GM20431 (cell line): ENCODE results near the gene PDZD8.

Experiments used
- in situ Hi-C: fragments of 300-500 bp; cut with MseI, MboI; formaldehyde crosslinking; loops from one replicate; pipeline ENCODE4 v1.15.0; 2020; ENCODE audit warnings: low sequenced_read_pairs; ENCODE audit not compliant: unreplicated experiment

Gene PDZD8

DNA sequence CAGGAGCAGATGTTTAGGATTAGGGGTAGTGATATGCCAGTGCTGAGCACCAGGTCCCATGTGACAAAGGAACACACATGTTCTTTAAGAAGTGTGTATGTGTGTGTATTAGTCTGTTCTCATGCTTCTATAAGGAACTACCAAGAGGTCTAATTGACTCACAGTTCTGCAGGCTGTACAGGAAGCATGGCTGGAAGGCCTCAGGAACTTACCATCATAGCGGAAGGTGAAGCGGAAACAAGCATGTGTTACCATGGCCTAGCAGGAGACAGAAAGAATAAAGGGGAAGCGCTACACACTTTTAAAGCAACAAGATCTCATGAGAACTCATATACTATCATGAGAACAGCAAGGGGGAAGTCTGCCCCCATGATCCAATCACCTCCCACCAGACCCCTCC is 22.8 kb upstream of the PDZD8 start:
- in situ Hi-C loops, result no loop called here

DNA sequence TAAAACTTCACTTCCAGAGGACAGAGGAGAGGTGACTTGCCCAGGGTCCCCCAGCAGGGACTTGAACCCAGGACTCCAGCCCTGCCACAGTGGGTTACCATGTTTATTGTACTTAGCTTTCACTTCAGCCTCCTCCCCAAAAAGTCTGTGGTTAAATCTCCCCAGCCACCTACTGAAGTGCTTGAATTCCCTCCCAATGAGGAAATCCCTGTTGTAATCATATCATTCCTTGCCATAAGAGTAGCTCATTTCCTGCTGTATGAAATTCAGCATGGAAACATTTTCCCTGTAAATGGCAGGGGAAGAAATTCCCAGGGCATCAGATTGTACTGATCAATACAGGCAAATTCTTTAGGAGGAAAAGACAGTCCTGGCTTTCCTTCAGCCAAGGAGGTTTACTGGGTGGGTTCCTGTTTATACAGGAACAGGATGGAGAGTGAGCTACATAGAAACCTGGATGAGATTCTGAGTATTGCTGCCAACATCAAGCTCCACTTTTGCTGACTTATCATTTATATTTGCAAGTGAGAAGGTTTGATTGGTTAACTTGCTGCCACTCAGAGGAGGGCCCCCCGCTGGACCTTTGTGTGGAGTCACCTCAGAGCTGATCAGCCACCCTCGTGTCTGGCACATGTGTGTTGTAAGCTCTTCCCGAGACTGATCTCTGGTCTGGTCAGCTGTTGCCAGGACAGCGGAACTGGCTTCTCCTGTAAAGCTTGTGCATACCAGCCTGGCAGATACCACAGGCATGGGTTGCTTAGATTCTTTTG is 16.4 kb upstream of the PDZD8 start:
- in situ Hi-C loops, result no loop called here

DNA sequence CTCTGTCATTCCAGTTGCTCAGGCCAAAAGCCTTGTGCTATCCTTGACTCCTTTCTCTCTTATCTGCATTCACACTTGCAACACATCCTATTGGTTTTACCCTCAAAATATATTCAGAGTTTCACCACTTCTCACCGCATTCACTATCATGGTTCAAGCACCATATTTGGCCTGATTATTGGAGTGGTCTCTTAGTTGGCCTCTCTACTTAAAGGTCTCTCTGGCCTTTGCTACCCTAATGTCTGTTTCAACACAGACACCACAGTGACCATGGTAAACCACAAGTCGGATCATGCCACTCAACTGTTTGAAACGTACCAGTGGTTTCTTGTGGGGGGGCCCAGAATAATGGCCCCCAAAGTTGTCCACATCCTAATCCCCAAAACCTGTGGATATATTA is 15.2 kb upstream of the PDZD8 start:
- in situ Hi-C loops, result no loop called here

DNA sequence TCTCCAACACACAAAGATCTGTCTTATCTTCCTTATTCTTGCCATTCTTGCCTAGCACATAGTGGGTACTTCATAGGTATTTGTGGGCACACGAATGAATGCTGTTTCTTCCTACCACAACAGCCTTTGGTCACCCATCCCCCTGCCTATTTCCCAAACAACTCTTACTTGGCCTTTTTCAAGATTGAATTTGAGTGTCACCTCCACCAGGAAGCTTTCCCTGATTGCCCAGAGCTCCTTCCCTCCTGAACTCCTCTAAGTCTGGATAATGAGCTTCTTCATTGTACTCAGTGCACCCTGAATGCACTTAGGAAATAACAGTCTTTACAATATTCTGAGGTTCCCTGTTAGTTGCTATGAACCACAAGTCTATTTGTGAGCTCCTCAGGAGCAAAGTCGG is 11.6 kb upstream of the PDZD8 start:
- in situ Hi-C loops, result no loop called here

DNA sequence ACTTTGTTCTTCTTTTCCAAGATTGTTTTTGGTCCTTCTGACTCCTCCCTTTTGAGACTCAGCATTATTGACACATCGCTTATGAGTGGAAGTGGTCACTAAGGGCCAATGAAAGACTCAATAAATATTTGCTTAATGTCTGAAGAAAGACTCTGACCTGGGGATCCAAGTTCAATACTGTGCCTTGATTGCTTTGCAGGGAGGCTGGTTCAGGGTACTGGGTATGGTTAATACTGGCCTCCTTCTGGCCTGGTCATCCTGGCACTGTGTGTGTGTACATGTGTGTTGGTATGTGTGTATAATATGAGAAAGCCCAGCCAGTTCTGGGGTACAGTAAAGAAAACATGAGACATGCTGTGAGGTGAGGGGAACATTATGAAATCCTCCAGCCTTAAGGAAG is 7.6 kb upstream of the PDZD8 start:
- in situ Hi-C loops, result no loop called here

DNA sequence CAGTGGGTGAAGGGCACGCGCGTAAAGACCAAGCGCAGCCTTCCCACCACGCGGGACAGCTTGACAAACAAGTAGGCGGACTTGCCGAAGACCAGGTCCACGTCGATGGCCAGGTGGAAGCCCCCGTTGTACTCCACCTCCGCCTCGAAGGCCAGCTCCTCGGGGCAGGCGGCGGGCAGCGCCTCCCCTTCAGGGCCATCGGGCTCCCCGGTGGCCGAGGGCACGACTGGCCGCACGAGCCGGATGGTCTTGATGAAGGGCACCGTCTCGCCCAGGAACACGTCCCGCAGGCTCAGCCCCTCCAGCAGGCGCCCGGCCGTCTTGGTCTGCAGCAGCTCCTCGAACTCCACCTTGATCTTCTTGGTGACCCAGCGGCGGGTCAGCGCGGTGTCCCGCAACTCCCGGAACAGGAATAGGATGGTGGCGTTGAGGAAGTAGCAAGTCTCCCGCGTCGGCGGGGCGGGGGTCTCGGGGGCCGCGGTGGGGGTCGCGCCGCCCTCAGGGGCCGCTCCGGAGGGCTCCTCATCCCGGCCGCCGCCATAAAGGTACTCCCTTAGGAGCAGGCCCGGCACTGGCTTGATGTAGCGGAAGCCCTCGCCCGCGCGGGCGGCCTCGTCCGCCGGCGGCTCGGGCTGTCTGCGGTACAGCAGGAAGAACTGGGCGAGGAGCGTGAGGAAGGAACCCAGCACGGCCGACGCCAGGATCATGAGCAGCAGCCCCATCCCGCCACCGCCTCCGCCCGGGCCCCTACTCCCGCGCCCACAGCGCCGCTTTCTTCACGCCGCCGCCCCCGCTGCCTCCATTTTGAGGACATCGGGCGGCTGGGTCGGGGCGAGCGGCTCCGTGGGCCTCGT is 507 bp downstream of the PDZD8 start:
- in situ Hi-C loops, result no loop called here

DNA sequence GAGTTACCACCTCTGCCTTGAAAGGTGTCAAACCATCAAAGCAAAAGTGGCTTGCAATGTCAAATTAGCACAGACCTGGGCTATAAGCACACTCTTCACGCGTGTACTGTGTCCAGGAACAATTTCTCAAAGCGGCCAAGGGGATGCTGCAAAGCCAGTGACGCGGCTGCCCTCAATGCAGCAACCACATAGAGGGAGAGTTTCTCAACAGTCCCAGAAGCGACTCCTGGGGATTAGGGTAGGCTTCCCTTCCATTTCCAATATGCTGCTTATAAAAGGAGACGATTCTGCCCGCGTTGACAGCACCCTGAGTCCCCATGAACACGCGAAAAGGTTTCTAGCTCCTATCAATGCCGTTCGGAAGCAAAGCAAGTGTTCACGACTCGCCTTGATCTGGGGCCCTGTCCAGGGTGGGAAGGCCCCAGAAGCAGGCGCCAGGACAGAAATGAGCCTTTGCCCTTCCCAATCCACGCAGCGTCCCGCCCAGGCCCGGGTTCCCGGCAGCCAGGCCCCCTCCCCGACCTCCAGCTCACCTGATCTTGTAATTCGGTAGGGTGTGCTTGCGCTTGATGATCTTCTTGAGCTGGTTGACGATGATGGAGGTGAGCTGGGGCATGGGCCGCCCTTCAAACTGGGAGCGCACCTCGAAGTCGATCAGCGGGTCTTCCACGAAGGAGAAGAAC is 1.3 kb downstream of the PDZD8 start:
- in situ Hi-C loops, result no loop called here

DNA sequence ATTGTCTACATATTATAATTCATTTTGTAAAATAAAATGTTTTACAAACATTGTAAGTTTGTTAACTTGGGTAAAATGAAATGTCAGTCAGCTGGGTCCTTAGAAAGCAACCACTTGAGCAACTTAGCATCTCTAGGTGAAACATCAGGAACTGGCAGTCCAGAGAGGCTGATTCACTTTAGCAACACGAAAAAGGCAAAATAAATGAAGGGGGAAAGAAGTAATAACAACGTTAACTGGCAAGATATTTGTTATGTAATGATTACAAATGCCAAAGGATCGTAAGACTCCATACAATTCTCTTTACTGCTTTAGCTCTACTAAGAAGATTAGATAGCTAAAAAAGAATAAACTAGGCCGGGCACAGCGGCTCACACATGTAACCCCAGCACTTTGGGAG is 5.0 kb downstream of the PDZD8 start:
- in situ Hi-C loops, result no loop called here

DNA sequence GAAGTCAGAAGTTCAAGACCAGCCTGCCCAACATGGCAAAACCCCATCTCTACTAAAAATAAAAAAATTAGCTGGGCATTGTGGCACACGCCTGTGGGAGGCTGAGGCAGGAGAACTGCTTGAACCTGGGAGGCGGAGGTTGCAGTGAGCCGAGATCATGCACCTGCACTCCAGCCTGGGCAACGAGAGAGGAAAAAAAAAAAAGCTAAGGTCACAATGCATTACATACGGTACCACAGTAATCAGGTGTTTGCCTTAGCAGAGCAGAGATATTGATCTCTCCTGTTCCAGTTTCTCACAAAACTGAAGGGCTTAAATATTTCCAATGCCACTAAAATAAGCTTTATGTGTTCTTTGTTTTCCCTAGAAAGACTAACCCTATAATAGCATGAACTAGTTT is 7.5 kb downstream of the PDZD8 start:
- in situ Hi-C loops, result no loop called here

DNA sequence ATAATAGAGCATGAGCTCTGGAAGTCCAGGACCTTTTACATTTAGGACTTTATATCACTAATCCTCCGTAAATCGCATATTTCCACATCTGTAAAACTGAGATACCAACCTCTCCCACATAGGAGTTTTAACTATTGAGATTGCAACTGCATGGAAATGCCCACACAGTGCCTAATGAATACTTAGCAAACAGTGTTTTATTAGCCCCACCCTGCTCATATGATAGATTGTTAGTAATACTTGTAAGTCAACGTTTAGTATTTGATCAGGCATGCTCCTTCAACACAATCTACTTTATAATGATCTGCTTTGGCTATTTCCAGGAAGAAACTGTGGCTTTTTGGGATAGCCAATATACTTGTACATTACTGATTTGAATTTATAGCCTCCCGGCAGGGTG is 8.5 kb downstream of the PDZD8 start:
- in situ Hi-C loops, result no loop called here

DNA sequence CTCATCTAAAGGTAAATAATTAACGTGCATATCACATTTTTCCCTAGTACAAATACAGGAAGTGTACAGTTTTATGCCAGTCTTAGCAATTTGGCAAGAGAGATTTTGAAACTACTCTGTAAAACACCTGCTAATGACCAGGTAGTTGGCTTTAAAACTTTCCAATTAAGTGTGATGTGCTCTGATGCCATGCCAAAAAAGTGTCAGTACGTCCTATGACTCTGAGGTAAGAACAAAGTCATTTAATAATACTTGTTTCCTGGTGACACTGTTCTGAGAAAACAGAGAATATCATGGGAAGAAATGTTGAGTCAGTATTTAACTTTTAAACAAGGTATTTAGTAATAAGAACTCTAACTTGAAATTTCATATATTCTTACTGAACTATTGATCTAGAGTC is 9.6 kb downstream of the PDZD8 start:
- in situ Hi-C loops, result no loop called here

DNA sequence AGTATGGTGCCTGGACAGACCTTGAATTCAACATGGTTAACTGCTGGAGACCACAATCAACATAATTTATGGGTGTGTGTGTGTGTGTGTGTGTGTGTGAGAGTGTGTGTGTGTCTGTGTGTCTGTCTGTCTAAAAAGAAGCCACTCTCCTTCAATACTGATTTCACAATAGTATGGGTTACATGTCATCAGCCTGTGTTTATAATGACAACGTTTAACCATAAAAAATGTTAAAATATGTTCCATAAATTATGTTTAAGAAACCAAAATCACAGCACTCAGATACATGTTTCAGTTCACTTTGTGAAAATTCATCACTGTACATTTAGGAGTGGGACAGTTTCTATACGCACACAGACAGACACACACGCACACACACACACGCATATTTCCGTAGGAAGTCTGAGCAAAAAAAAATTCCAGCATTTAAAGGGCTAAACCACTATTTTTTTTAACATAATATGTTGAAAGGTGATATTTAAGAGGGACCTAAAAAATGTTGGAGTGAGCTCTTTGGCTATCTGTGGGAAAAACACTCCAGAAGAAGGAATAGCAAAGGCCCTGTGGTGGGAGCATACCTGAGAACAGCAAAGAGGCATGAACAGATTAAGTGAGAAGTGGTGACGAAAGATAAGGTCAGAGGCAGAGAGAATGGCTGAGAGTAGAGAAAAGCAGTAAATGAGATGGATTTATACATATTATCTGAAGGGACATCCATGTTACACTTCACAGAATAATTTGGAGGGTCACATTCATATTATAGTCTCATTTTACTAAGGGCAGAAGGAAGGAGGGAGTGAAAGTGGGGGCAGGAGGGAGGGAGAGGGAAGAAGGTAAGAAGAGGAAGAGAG is 10.9 kb downstream of the PDZD8 start:
- in situ Hi-C loops, result no loop called here

DNA sequence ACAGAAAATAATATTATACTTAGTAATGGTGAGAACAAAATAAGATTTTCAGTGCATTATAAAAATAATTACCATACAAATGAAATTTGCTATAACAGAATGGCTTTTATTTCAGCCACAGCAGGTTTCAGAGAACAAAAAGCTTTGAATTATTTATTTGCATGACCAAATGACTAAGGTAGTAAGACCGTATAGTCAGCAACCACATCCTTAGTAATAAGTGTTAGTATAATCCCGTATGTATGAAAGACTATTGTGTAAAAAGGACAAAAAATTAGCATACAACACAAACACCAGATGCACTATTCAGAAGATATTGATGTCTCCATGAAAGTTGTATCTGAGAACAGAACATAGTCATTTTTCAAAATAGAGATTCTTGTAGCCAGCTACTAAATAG is 12.2 kb downstream of the PDZD8 start:
- in situ Hi-C loops, result no loop called here

DNA sequence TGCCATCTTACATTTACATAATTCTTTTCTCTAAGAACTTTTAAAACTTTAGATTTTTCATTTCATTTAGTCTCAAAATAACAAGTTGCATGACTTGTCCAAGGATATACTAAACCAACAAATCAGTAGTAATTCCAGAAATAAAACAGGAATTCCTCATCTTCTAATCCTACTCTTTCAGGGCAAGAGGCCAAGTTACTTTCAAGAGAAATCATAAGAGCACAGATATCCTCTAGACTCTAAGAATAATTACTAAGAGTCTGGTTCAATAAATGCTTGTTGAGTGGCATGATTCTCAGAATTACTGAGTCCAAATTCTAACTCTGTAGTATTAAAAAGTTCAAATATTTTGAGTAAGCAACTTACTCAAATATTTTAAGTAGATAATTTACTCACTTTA is 12.9 kb downstream of the PDZD8 start:
- in situ Hi-C loops, result no loop called here

DNA sequence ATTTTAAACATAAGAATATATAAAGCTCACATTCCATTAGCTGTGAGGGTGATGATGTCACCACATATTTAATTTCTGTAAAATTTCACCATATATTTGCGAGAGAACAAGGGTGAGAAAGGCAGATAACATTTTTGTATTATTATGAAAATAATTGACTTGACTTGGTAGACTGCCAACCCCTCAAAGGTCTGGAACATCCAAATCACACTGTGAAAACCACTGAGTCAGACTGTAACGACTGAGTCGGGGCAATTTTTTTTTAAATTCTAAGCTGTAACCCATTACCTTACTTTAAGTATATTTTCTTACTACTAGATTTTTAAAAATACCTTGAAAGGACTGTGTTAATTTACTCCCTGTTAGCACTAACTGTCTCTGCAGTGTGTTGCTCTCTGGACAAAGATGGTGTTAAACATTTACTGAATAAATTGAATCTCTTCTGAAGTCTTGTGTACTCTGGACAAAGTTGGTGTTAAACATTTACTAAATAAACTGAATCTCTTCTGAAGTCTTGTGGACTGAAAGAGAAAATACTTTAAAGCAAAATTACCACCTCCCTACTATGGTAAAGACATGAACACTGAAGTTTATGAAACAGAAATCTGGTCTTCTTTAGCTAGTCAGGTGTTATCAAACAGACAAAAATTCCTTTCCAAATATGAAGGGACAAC is 14.1 kb downstream of the PDZD8 start:
- in situ Hi-C loops, result no loop called here

DNA sequence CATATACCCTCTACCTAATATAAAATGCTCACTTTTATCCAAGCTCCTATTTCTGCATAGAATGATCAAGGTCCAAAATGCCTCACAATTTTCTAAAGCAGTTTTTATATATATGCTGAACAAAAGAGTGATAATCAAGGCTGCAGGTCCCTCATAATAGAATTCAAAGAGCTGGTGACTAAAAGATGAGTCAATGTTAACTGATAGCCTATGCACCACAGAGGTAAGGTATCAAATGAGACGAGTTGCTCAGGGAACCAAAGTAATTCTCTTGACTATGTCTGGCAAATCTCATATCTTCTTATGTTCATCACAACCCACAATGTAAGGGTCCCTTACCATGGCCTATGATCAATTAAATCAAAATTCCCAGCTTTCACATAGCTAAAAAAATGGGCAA is 15.2 kb downstream of the PDZD8 start:
- in situ Hi-C loops, result no loop called here

DNA sequence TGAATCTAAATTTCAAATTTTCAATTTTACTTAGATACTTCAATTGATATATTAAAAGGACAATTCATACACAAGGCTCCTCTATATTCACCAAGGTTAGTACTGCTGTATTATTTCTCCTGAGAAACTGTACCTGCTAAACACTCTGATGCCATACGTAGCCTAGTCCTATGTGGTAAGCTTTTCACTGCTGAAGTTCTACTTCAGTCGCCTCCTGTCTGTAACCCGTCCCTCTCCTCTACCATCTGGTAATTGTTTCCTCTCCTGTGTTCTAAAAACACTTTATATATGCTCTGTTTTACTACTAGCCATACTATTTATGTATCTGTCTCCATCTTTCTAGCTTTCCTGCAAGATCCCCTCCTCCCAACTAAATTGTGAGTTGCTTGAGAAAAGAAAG is 20.2 kb downstream of the PDZD8 start:
- in situ Hi-C loops, result no loop called here

DNA sequence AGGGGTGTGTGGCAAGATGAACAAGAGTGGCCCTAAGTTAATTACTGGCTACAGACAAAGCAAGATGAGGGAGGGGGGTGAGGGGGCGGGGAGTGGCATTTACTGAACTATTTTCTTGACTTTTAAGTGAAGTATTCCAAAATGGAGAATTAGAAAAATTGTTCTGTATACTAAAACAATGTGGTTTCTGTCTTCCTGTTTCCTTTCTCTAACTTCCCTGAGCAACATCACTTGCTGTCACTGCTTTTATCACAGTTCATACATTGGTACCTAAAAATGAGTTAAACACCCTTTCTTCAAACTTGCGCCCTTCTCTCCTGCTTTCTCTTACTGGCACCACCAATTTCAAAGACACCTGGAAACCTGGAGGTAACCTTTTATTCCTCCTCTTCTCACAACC is 21.6 kb downstream of the PDZD8 start:
- in situ Hi-C loops, result no loop called here

DNA sequence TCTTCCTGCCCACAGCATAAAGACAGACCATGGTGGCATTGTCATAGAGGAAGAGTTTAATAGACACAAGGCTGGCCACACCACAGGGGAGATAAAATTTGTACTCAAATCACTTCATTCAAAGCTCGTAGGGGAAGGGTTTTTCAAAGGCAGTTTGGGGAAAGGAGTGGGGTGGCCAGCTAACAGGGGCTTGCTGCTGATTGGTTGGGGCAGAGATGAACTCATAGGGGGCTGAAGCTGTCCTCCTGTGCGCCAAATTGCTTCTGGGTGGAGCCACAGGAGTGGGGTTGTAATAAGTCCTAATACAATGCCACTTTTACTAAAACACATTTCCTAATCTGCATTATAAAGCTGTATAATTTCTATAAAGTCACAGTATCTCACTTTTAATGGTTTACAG is 22.5 kb downstream of the PDZD8 start:
- in situ Hi-C loops, result no loop called here

DNA sequence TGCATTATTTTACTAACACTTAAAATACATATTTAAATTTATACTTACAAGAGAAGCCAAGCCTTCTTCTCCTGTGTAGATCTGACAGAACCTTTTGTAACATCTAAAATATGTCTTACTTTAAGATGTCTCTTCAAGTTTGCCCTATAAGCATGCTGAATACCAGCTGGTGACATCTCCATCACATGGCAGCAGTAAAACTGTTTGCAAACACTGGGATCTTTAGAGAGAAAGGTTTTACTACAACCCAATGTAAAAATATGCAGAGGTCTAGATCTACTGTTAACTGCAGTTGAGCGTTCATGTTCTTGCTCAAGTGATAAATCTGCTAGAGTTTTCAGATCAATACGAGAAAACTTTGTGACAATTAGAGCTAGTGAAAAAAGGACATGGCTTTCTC is 23.2 kb downstream of the PDZD8 start:
- in situ Hi-C loops, result no loop called here
